Endothelial cell of umbilical vein (primary cell): Measurements from ENCODE around the gene TBPL1. TPM values are rescaled to one million over a fixed set of nuclear protein-coding genes. Genes with fewer than 3 reads are reported as not detected.

Experiments
- BruUV-seq: library from RNA; stranded (reverse); fragments of 400-500 nt; replicated peaks from 2 replicates; lab custom pipeline; 2021; lab: Mats Ljungman, UMichigan
- CTCF ChIA-PET: fragments of 300-600, 350-600 bp; sonication (Branson Sonifier 250); formaldehyde crosslinking; loops from one replicate; lab custom pipeline; 2021; ENCODE audit warnings: antibody characterized with exemption, inconsistent platforms; lab: Charles Lee
- POLR2A ChIA-PET: fragments of 300-600, 350-600 bp; sonication (Branson Sonifier 250); formaldehyde crosslinking; loops from one replicate; lab custom pipeline; 2021; ENCODE audit warnings: antibody characterized with exemption, inconsistent platforms; lab: Charles Lee
- DNase-seq: peaks from one replicate; pipeline ENCODE4 v3.0.0-alpha.2; 2011; ENCODE audit warnings: low read depth, low spot score
- FAIRE-seq: peaks from 2 replicates; lab custom pipeline; 2011; peaks lifted over from hg19 to GRCh38; lab: Jason Lieb, UNC
- H2AFZ ChIP-seq: 2 replicates; pipeline ENCODE4 v1.6.0; 2012; ENCODE audit warnings: low read depth, low read length, control low read depth, inconsistent platforms
- H3K27ac ChIP-seq: 2 replicates; pipeline ENCODE4 v1.5.1; 2011; ENCODE audit warnings: low read depth, mild to moderate bottlenecking, control low read depth, low read length, moderate library complexity; ENCODE audit not compliant: insufficient read depth
- H3K27me3 ChIP-seq, 2 experiments: 2 replicates each; pipeline versions ENCODE4 v1.6.0 to v1.6.1; 2011; ENCODE audit warnings: low read length in 2 of 2, mixed read lengths in 1 of 2; ENCODE audit not compliant: control insufficient read depth in 2 of 2, insufficient read depth in 2 of 2
- H3K36me3 ChIP-seq, 2 experiments: 2 replicates in 1 of 2; 3 replicates in 1 of 2; pipeline ENCODE4 v1.5.1; 2011; ENCODE audit warnings: low read length in 2 of 2, mild to moderate bottlenecking in 1 of 2, moderate library complexity in 1 of 2; ENCODE audit not compliant: control insufficient read depth in 2 of 2, insufficient read depth in 2 of 2; ENCODE audit errors: extremely low read depth in 1 of 2
- H3K4me1 ChIP-seq: 3 replicates; pipeline ENCODE4 v1.5.1; 2011; ENCODE audit warnings: mild to moderate bottlenecking, low read length; ENCODE audit not compliant: control insufficient read depth, insufficient read depth; ENCODE audit errors: extremely low read depth
- H3K4me2 ChIP-seq: 2 replicates; pipeline ENCODE4 v1.6.1; 2011; ENCODE audit warnings: low read length, control low read depth, mixed read lengths; ENCODE audit not compliant: insufficient read depth
- H3K4me3 ChIP-seq, 3 experiments: fragments of 200-600 bp in 1 of 3; sonication (generic), shearing (Covaris generic) in 1 of 3; replicated peaks in 1 of 3; 2 replicates each; pipeline ENCODE4 v1.5.1; 2011 to 2016; ENCODE audit warnings: control low read depth in 3 of 3, low read length in 3 of 3, mild to moderate bottlenecking in 2 of 3, inconsistent platforms in 1 of 3, low read depth in 1 of 3, moderate library complexity in 1 of 3; ENCODE audit not compliant: insufficient read depth in 1 of 3
- H3K79me2 ChIP-seq: 2 replicates; pipeline ENCODE4 v1.6.0; 2012; ENCODE audit warnings: low read length, inconsistent platforms; ENCODE audit not compliant: control insufficient read depth, insufficient read depth
- H3K9ac ChIP-seq: replicated peaks from 2 replicates; pipeline ENCODE3; 2011; ENCODE audit warnings: low read length, control low read depth; ENCODE audit not compliant: insufficient read depth; ENCODE audit errors: extremely low read depth
- H3K9me1 ChIP-seq: replicated peaks from 3 replicates; pipeline ENCODE4 v1.6.0; 2011; ENCODE audit warnings: mild to moderate bottlenecking, low read length; ENCODE audit not compliant: control insufficient read depth, insufficient read depth; ENCODE audit errors: extremely low read depth
- H3K9me3 ChIP-seq: replicated peaks from 2 replicates; pipeline ENCODE4 v1.5.1; 2012; ENCODE audit warnings: low read length, inconsistent platforms; ENCODE audit not compliant: control insufficient read depth, insufficient read depth
- H4K20me1 ChIP-seq: replicated peaks from 2 replicates; pipeline ENCODE3; 2011; ENCODE audit warnings: mild to moderate bottlenecking, low read length; ENCODE audit not compliant: control insufficient read depth, insufficient read depth; ENCODE audit errors: extremely low read depth
- GATA2 ChIP-seq: IDR thresholded peaks from 2 replicates; pipeline ENCODE4 v1.7.0; 2011; ENCODE audit warnings: low read depth, mild to moderate bottlenecking, moderate library complexity, mixed read lengths, low read length; ENCODE audit not compliant: insufficient read length, insufficient read depth
- JUN ChIP-seq: IDR thresholded peaks from 2 replicates; pipeline ENCODE4 v1.6.1; 2011; ENCODE audit warnings: borderline replicate concordance, low read depth; ENCODE audit not compliant: insufficient read length, insufficient read depth
- MYC ChIP-seq: IDR thresholded peaks from one replicate; pipeline ENCODE4 v1.6.1; 2011; ENCODE audit warnings: mild to moderate bottlenecking, low read depth, low read length
- POLR2A ChIP-seq: IDR thresholded peaks from 2 replicates; pipeline ENCODE4 v1.6.1; 2012; ENCODE audit warnings: low read depth, mild to moderate bottlenecking, control low read depth, low read length
- POLR2AphosphoS5 ChIP-seq: IDR thresholded peaks from 2 replicates; pipeline ENCODE4 v1.6.1; 2012; ENCODE audit warnings: low read depth, mild to moderate bottlenecking, control low read depth, low read length, moderate library complexity; ENCODE audit not compliant: insufficient read depth
- dilution Hi-C: fragments of 300-500 bp; cut with MboI; formaldehyde crosslinking; loops from one replicate; pipeline ENCODE4 v1.15.0; 2019; ENCODE audit warnings: low sequenced_read_pairs; ENCODE audit not compliant: extremely low pct_ligation_motif_present
- intact Hi-C: fragments of 100-400 bp; cut with micrococcal nuclease; formaldehyde crosslinking; loops from one replicate; pipeline ENCODE4 v1.10.0; 2022
- polyA plus RNA-seq, 4 experiments: library from polyadenylated mRNA; depleted of rRNA in 3 of 4; stranded (reverse) in 3 of 4; unstranded in 1 of 4; fragments of >200 nt; gene quantifications; 2 replicates each; pipeline versions ENCODE4 v1.2.1 to v1.2.3, GENCODE V29; 2011 to 2012; ENCODE audit warnings: missing spikeins in 1 of 4
- total RNA-seq: library from RNA; stranded (reverse); gene quantifications from 2 replicates; pipeline ENCODE4 v1.2.3, GENCODE V29; 2021
- TF ChIP-seq, protein P1 (sequence below), 2 donors: IDR thresholded peaks; 1 replicate in 1 of 2; 2 replicates in 1 of 2; pipeline ENCODE4 v1.5.1; 2011; ENCODE audit warnings: low read length in 2 of 2, mild to moderate bottlenecking in 2 of 2, moderate library complexity in 2 of 2, control low read depth in 1 of 2, inconsistent platforms in 1 of 2, low read depth in 1 of 2; ENCODE audit not compliant: insufficient read depth in 1 of 2; ENCODE audit errors: extremely low read depth in 1 of 2
- TF ChIP-seq, protein P2 (sequence below): IDR thresholded peaks from 2 replicates; pipeline ENCODE4 v1.6.1; 2011; ENCODE audit not compliant: insufficient read depth, insufficient read length

TBPL1 gene
- total and polyA plus RNA-seq, 2 donors (not counting 3 experiments of a cell fraction or from before 2014, with no cell fraction given) = 19.6 to 31.2 TPM

DNA sequence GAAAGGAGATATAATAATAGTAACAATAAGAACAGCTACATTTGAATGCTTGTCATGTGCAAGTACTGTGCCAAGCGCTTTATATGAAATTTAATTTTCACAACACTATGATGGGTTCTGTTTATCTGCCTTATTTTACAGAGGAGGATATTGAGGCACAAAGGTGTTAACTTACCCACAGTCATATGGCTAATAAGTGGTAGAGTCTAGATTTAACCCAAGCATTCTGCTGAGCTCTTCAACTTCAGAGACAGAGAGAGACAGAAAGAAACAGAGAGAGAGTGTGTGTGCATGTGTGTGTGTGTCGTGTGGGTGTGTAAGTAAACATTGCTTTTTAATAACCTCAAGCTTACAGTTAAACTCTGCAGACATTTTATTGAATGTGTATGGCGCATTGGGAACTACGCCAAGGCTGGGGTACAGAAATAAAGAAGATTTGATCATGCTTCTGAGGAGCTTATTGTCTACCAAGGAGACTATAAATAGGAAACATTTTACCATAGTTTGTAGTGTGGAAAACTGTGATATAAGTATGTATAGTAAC is 12.9 kb downstream of the TBPL1 start:
- Histone ChIP-seq H3K9me3 (no peaks in the 10 kb centered on the region), H4K20me1 (no peaks in the 10 kb centered on the region), H3K9ac (no peak overlapping the region), H3K4me3 (no peak overlapping the region), H3K36me3 (no peaks in the 10 kb centered on the region), H2AFZ (no peak overlapping the region), H3K9me1 (no peaks in the 10 kb centered on the region), H3K4me1 (peaks cover 6% of the 10 kb centered on the region), H3K79me2 (peaks cover 50% of the 10 kb centered on the region), H3K27ac (no peak overlapping the region), H3K4me2 (no peak overlapping the region), H3K27me3 (no peaks in the 10 kb centered on the region)
- no peak for FAIRE-seq
- dilution Hi-C loops = no loop called here
- no peak for TF ChIP-seq JUN
- no peak for TF ChIP-seq MYC
- no peak for TF ChIP-seq GATA2
- TF ChIP-seq, protein P1, sequence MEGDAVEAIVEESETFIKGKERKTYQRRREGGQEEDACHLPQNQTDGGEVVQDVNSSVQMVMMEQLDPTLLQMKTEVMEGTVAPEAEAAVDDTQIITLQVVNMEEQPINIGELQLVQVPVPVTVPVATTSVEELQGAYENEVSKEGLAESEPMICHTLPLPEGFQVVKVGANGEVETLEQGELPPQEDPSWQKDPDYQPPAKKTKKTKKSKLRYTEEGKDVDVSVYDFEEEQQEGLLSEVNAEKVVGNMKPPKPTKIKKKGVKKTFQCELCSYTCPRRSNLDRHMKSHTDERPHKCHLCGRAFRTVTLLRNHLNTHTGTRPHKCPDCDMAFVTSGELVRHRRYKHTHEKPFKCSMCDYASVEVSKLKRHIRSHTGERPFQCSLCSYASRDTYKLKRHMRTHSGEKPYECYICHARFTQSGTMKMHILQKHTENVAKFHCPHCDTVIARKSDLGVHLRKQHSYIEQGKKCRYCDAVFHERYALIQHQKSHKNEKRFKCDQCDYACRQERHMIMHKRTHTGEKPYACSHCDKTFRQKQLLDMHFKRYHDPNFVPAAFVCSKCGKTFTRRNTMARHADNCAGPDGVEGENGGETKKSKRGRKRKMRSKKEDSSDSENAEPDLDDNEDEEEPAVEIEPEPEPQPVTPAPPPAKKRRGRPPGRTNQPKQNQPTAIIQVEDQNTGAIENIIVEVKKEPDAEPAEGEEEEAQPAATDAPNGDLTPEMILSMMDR (IDR thresholded peaks at IDR 0.05; ENCODE audit: extremely low read depth in 1 of 2, insufficient read depth in 1 of 2, low read depth in 1 of 2, low read length in 2 of 2) = no peak
- no peak for TF ChIP-seq POLR2AphosphoS5
- no peak for TF ChIP-seq POLR2A
- TF ChIP-seq, protein P2, sequence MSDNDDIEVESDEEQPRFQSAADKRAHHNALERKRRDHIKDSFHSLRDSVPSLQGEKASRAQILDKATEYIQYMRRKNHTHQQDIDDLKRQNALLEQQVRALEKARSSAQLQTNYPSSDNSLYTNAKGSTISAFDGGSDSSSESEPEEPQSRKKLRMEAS = no peak
- BruUV-seq = no TSS peak
- DNase-seq = no peak
- CTCF ChIA-PET = interaction anchor here (1.4 to 3.8 kb wide), 3 partner anchors 42 to 131 kb away, joined by 3 to 17 read pairs (median 7); no protein-coding TSS in a partner anchor
- POLR2A ChIA-PET = no interaction called here
- intact Hi-C loops = no loop called here
